GM19468 (cell line): Measurements from ENCODE around the gene TTC6.

Experiments used
- ATAC-seq: cut with Tn5 transposase; IDR thresholded peaks from one replicate; pipeline ENCODE4 v1.9.1; 2021; ENCODE audit warnings: mild to moderate bottlenecking, moderate library complexity, moderate number of reproducible peaks; ENCODE audit not compliant: unreplicated experiment; ENCODE audit errors: extremely low read depth

Gene TTC6

GRCh38 chr14:37584211-37585100 is 11.0 kb upstream of the TTC6 start:
- ATAC-seq: no peak

GRCh38 chr14:37585101-37585511 is 10.3 kb upstream of the TTC6 start:
- no peak for ATAC-seq

- no peak for ATAC-seq
Observed at GRCh38 chr14:37585971-37586796, 9.2 kb upstream of the TTC6 start.

- no peak for ATAC-seq
Observed at GRCh38 chr14:37586797-37587130, 8.7 kb upstream of the TTC6 start.

GRCh38 chr14:37587131-37587803 is 8.2 kb upstream of the TTC6 start:
- no peak for ATAC-seq

- ATAC-seq: no peak
Observed at GRCh38 chr14:37587881-37588666, 7.4 kb upstream of the TTC6 start.

GRCh38 chr14:37588667-37588955 is 6.8 kb upstream of the TTC6 start:
- ATAC-seq: no peak

GRCh38 chr14:37588956-37589714 is 6.3 kb upstream of the TTC6 start:
- ATAC-seq: no peak

GRCh38 chr14:37589715-37590427 is 5.6 kb upstream of the TTC6 start:
- ATAC-seq: no peak

GRCh38 chr14:37590428-37591139 is 4.8 kb upstream of the TTC6 start:
- ATAC-seq: no peak

GRCh38 chr14:37591311-37591940 is 4.0 kb upstream of the TTC6 start:
- ATAC-seq: no peak

- no peak for ATAC-seq
Observed at GRCh38 chr14:37591941-37592481, 3.4 kb upstream of the TTC6 start.

- ATAC-seq: no peak
Observed at GRCh38 chr14:37592482-37593408, 2.7 kb upstream of the TTC6 start.

- ATAC-seq: no peak
Observed at GRCh38 chr14:37593511-37594237, 1.8 kb upstream of the TTC6 start.

GRCh38 chr14:37594238-37594970 is 1.0 kb upstream of the TTC6 start:
- ATAC-seq: no peak
